Lung (tissue), 12 donors: ENCODE results near the gene ASTN2. TPM values are rescaled to one million over a fixed set of nuclear protein-coding genes. Genes with fewer than 3 reads are reported as not detected.

ENCODE experiments used
- ATAC-seq: fragments of 200-7000 bp; cut with Tn5 transposase; one replicate; pipeline ENCODE4 v1.9.1; 2020; ENCODE audit warnings: moderate number of reproducible peaks; ENCODE audit not compliant: insufficient read depth, low FRiP score
- DNase-seq, 3 donors: peaks; one replicate each; pipeline ENCODE4 v3.0.0-alpha.2; 2013 to 2017
- H3K27ac ChIP-seq, 2 donors: one replicate each; pipeline ENCODE4 v1.5.1; 2013; ENCODE audit warnings: mild to moderate bottlenecking in 2 of 2, moderate library complexity in 2 of 2, control low read depth in 1 of 2, inconsistent platforms in 1 of 2, low read depth in 1 of 2, low read length in 1 of 2
- H3K27me3 ChIP-seq, 3 donors: one replicate each; pipeline ENCODE4 v1.5.1; 2013; ENCODE audit warnings: low read length in 2 of 3; ENCODE audit not compliant: control insufficient read depth in 3 of 3, insufficient read depth in 3 of 3
- H3K36me3 ChIP-seq, 4 donors: one replicate each; pipeline ENCODE4 v1.5.1; 2013; ENCODE audit warnings: low read length in 4 of 4, mild to moderate bottlenecking in 1 of 4, moderate library complexity in 1 of 4; ENCODE audit not compliant: control insufficient read depth in 4 of 4, insufficient read depth in 4 of 4
- H3K4me1 ChIP-seq, 5 donors: one replicate each; pipeline ENCODE4 v1.5.1; 2013; ENCODE audit warnings: low read length in 5 of 5, mild to moderate bottlenecking in 2 of 5, moderate library complexity in 1 of 5; ENCODE audit not compliant: control insufficient read depth in 5 of 5, insufficient read depth in 5 of 5
- H3K4me3 ChIP-seq: one replicate; pipeline ENCODE4 v1.5.1; 2013; ENCODE audit warnings: mild to moderate bottlenecking, control low read depth, moderate library complexity
- H3K9ac ChIP-seq, 2 donors: one replicate each; pipeline ENCODE4 v1.5.1; 2013; ENCODE audit warnings: low read length in 2 of 2, control low read depth in 1 of 2; ENCODE audit not compliant: insufficient read depth in 1 of 2
- H3K9me3 ChIP-seq, 4 donors: one replicate each; pipeline ENCODE4 v1.5.1; 2013; ENCODE audit warnings: low read length in 3 of 4, mild to moderate bottlenecking in 1 of 4, moderate library complexity in 1 of 4; ENCODE audit not compliant: control insufficient read depth in 4 of 4, insufficient read depth in 3 of 4
- WGBS, 2 donors: extraction: QIAGEN DNeasy Blood & Tissue Kit; methylation state at CpG; one replicate each; pipeline ENCODE4 v1.1.7; 2013; 5-methylcytosine and 5-hydroxymethylcytosine counted together
- polyA plus RNA-seq, 2 donors: library from polyadenylated mRNA; stranded (reverse); fragments of 200-250 nt; gene quantifications; one replicate each; pipeline ENCODE4 v1.2.1, GENCODE V29; 2013
- total RNA-seq, 2 donors: library from RNA; depleted of rRNA in 1 of 2; stranded (reverse); fragments of >200 nt in 1 of 2; gene quantifications; one replicate each; pipeline ENCODE4 v1.2.1, GENCODE V29; 2014 to 2021
- TF ChIP-seq, protein P1 (sequence below): IDR thresholded peaks from 2 replicates; pipeline ENCODE4 v1.5.1; 2012; ENCODE audit warnings: mild to moderate bottlenecking; ENCODE audit errors: control extremely low read depth, extremely low read depth
- donor health status: control.
- donor health status: control.
- donor health status: Bipolar disorder and iron deficiency.
- donor health status: healthy.
- donor health status: DM: yes; HTN: yes; CAD: no.

The ASTN2 gene
- total and polyA plus RNA-seq, 4 donors: 1.4 to 7.0 (median 3.3) TPM

DNA sequence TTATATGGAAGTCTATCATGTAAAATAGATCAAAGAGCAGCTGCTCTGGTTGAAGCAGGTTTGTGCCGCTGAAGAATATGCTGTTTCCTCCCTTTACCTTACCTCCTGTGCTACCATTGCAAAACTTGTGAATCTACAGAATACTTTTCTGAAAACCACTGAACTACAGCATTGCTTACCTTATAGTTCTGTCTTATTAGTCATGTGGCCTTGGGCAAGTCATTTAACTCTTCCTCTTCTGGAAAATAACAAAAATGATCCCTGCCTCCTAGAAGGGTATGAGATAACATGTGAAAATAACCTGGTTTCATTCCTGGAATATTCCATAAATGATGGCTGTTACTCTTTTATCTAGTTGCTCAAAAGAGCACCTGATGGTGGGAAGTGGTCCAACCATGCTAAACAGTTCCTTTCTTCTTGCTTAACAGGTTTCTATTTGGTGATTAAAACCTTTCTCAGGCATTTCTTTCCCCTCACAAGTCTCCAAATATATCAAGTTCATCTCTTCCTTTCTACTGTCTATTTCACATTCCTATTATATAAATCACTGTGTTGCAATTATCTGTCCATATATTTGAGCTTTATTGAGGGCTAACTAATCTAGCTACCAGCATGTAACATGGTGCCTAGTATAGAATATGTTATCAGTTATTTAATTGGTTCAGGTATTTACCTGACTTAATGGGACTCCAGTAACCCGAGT lies 712.8 kb downstream of the ASTN2 start:
- TF ChIP-seq, protein P1, sequence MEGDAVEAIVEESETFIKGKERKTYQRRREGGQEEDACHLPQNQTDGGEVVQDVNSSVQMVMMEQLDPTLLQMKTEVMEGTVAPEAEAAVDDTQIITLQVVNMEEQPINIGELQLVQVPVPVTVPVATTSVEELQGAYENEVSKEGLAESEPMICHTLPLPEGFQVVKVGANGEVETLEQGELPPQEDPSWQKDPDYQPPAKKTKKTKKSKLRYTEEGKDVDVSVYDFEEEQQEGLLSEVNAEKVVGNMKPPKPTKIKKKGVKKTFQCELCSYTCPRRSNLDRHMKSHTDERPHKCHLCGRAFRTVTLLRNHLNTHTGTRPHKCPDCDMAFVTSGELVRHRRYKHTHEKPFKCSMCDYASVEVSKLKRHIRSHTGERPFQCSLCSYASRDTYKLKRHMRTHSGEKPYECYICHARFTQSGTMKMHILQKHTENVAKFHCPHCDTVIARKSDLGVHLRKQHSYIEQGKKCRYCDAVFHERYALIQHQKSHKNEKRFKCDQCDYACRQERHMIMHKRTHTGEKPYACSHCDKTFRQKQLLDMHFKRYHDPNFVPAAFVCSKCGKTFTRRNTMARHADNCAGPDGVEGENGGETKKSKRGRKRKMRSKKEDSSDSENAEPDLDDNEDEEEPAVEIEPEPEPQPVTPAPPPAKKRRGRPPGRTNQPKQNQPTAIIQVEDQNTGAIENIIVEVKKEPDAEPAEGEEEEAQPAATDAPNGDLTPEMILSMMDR: no peak
- peaks cover 0 to 3% (median 0%) of the 10 kb centered on the region in 4 donors for H3K9me3 ChIP-seq
- H3K4me3 ChIP-seq: no peak overlapping the region
- no peak overlapping the region for H3K27ac ChIP-seq
- no peak for DNase-seq
- ATAC-seq: no peak
- H3K4me1 ChIP-seq: peaks cover 0 to 8% (median 0%) of the 10 kb centered on the region in 5 donors
- 86 to 90% methylated on average over 2 of the region's 2 CpGs for WGBS, 2 donors
- H3K36me3 ChIP-seq: peaks cover 20 to 26% (median 24%) of the 10 kb centered on the region in 4 donors
- H3K9ac ChIP-seq: no peak overlapping the region
- H3K27me3 ChIP-seq: no peaks in the 10 kb centered on the region

DNA sequence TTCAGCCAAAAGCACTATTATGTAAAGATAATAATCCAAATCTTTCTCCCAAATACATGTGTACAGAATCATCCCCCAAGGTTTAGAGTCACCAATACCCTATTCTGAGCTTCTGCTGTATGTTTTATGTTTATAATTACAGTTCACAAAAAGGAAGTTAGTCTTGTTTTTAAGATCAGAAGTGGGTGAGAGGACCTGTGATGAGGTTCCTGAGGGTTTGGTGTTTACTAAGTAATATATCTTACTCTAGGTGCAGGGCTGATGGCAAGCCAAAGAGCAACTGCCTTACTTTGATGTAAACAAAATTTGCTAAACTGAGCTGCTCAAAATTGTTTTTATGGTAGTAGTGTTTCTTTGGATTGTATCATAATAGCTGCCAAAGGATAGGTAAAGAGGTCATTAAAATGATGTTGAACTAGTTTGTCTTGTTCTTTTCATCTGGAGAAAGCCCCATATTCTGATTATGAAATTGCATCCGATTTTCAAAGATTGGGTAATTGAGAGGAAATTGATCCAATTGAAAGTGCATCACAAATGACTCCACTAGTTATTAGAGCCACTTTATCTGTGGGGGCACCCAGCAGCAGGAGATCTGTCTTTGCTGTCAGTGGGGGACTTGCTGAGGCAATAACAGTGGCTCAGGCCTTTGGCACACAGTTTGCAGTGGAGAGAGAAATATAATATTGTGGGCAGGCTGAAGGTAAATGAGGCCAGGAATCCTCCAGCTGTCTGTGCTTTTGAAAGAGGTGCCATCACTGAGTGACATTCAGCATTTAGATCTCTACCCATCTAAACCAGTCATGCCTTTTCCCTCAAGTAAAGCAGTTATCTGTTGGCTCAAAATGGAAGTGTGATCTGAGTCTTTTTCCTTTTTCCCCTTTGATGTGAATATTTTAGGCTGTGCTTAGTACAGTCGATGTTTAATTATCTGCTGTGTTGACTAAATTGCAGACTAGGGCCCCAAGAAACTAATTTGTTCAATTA lies 713.7 kb downstream of the ASTN2 start:
- Histone ChIP-seq H3K27ac (no peak overlapping the region), H3K4me3 (no peak overlapping the region), H3K36me3 (peaks cover 20 to 26% (median 24%) of the 10 kb centered on the region in 4 donors), H3K27me3 (no peaks in the 10 kb centered on the region), H3K9ac (no peak overlapping the region), H3K4me1 (peaks cover 0 to 8% (median 0%) of the 10 kb centered on the region in 5 donors), H3K9me3 (peaks cover 0 to 3% (median 0%) of the 10 kb centered on the region in 4 donors)
- WGBS, 2 donors: 70% methylated on average over 2 of the region's 2 CpGs
- TF ChIP-seq, protein P1: no peak
- DNase-seq (no peak), ATAC-seq (no peak)

DNA sequence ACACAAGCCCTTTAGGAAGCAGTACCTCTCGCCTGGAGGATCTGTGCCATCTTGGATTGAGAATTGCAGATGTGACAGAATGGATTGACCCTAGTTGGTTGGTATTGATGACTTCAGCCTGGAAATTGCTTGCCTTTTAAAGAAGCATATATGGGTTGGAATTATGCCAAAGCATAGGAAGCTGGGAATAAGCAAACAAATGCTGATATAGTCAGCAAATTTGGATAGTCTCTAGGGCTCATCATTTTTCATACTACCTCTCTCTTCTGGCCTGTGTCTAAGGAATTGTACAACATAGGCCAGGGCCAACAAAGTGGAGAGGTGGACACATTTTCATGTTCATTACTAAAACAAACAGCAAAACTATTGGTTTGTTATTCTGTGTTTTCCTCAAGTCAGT lies 714.6 kb downstream of the ASTN2 start:
- H3K9me3 ChIP-seq: peaks cover 0 to 3% (median 0%) of the 10 kb centered on the region in 4 donors
- no peak overlapping the region for H3K4me3 ChIP-seq
- WGBS, 2 donors: 93 to 99% methylated on average over 1 of the region's 1 CpG
- H3K27me3 ChIP-seq: no peaks in the 10 kb centered on the region
- H3K36me3 ChIP-seq: peaks cover 20 to 28% (median 24%) of the 10 kb centered on the region in 4 donors
- no peak for DNase-seq
- H3K9ac ChIP-seq: no peak overlapping the region
- H3K27ac ChIP-seq: no peak overlapping the region
- ATAC-seq: no peak
- H3K4me1 ChIP-seq: peaks cover 0 to 13% (median 0%) of the 10 kb centered on the region in 5 donors
- TF ChIP-seq, protein P1: no peak
